ENCODE data around the gene ALOX5AP. TPM values are rescaled to one million over a fixed set of nuclear protein-coding genes. Genes with fewer than 3 reads are reported as not detected.

ALOX5AP gene
- not detected in 2 replicates for total RNA-seq

GRCh38 chr13:30735025-30735871 lies at the start of gene ALOX5AP:
Gene ALOX5AP (plus strand): TSS chr13:30735543. CDS start chr13:30735606, 63 bp downstream.

Other genes with a start within 250 kb of the ALOX5AP start
- 13.2 and 23.5 TPM in 2 replicates for gene USPL1, start 117.6 kb upstream of the ALOX5AP start, total RNA-seq
- gene MEDAG, start 170.7 kb downstream of the ALOX5AP start, total RNA-seq, result 2.2 and 2.4 TPM in 2 replicates
- not detected in 2 replicates for gene TEX26, start 197.1 kb downstream of the ALOX5AP start, total RNA-seq

All from cardiac atrium fibroblast (primary cell).